ENCODE data around the gene GPR157. TPM values are rescaled to one million over a fixed set of nuclear protein-coding genes. Genes with fewer than 3 reads are reported as not detected.

GPR157 gene
- total and polyA plus RNA-seq, 4 donors = 3.7 to 29.3 (median 7.3) TPM

GRCh38 chr1:9165396-9165795 is 36.5 kb upstream of the GPR157 start:
- Histone ChIP-seq H3K4me3 (no peak overlapping the region), H3K36me3 (ENCODE audit: control insufficient read depth in 4 of 4, insufficient read depth in 4 of 4, low read length in 4 of 4) (peaks cover 0 to 5% (median 1%) of the 10 kb centered on the region in 4 donors), H3K9me3 (ENCODE audit: control insufficient read depth in 4 of 4, insufficient read depth in 3 of 4, low read length in 3 of 4) (no peaks in the 10 kb centered on the region), H3K27ac (ENCODE audit: low read depth in 1 of 2, low read length in 1 of 2) (no peak overlapping the region), H3K9ac (ENCODE audit: insufficient read depth in 1 of 2, low read length in 2 of 2) (no peak overlapping the region), H3K27me3 (ENCODE audit: control insufficient read depth in 3 of 3, insufficient read depth in 3 of 3, low read length in 2 of 3) (no peaks in the 10 kb centered on the region), H3K4me1 (ENCODE audit: control insufficient read depth in 5 of 5, insufficient read depth in 5 of 5, low read length in 5 of 5) (peaks cover 0 to 29% (median 4%) of the 10 kb centered on the region in 5 donors)
- DNase-seq = no peak
- no peak for TF ChIP-seq CTCF (IDR thresholded peaks at IDR 0.05; ENCODE audit: control extremely low read depth, extremely low read depth)
- 78 to 88% methylated on average over 7 of the region's 7 CpGs for WGBS, 2 donors
- no peak for ATAC-seq (ENCODE audit: insufficient read depth, low FRiP score)

- Histone ChIP-seq H3K4me1 (ENCODE audit: control insufficient read depth in 5 of 5, insufficient read depth in 5 of 5, low read length in 5 of 5) (peaks cover 0 to 29% (median 4%) of the 10 kb centered on the region in 5 donors), H3K9me3 (ENCODE audit: control insufficient read depth in 4 of 4, insufficient read depth in 3 of 4, low read length in 3 of 4) (no peaks in the 10 kb centered on the region), H3K4me3 (no peak overlapping the region), H3K36me3 (ENCODE audit: control insufficient read depth in 4 of 4, insufficient read depth in 4 of 4, low read length in 4 of 4) (peaks cover 0 to 7% (median 1%) of the 10 kb centered on the region in 4 donors), H3K9ac (ENCODE audit: insufficient read depth in 1 of 2, low read length in 2 of 2) (no peak overlapping the region), H3K27me3 (ENCODE audit: control insufficient read depth in 3 of 3, insufficient read depth in 3 of 3, low read length in 2 of 3) (no peaks in the 10 kb centered on the region), H3K27ac (ENCODE audit: low read depth in 1 of 2, low read length in 1 of 2) (peak overlapping the region in 1 of 2 donors; percentile 46)
- TF ChIP-seq CTCF (IDR thresholded peaks at IDR 0.05; ENCODE audit: control extremely low read depth, extremely low read depth) = no peak
- ATAC-seq (ENCODE audit: insufficient read depth, low FRiP score) (no peak), DNase-seq (no peak)
- WGBS, 2 donors = 68 to 82% methylated on average over 7 of the region's 7 CpGs
Observed at GRCh38 chr1:9164919-9165318, 36.0 kb upstream of the GPR157 start.

- ATAC-seq (ENCODE audit: insufficient read depth, low FRiP score) = no peak
- H3K27ac ChIP-seq (ENCODE audit: low read depth in 1 of 2, low read length in 1 of 2) = peak overlapping the region in 1 of 2 donors; percentile 67
- 58 to 66% methylated on average over 4 of the region's 4 CpGs for WGBS, 2 donors
- H3K36me3 ChIP-seq (ENCODE audit: control insufficient read depth in 4 of 4, insufficient read depth in 4 of 4, low read length in 4 of 4) = peaks cover 0 to 7% (median 1%) of the 10 kb centered on the region in 4 donors
- H3K9me3 ChIP-seq (ENCODE audit: control insufficient read depth in 4 of 4, insufficient read depth in 3 of 4, low read length in 3 of 4) = no peaks in the 10 kb centered on the region
- H3K4me3 ChIP-seq = no peak overlapping the region
- H3K27me3 ChIP-seq (ENCODE audit: control insufficient read depth in 3 of 3, insufficient read depth in 3 of 3, low read length in 2 of 3) = no peaks in the 10 kb centered on the region
- no peak for DNase-seq
- no peak for TF ChIP-seq CTCF (IDR thresholded peaks at IDR 0.05; ENCODE audit: control extremely low read depth, extremely low read depth)
- no peak overlapping the region for H3K9ac ChIP-seq (ENCODE audit: insufficient read depth in 1 of 2, low read length in 2 of 2)
- peaks cover 0 to 29% (median 4%) of the 10 kb centered on the region in 5 donors for H3K4me1 ChIP-seq (ENCODE audit: control insufficient read depth in 5 of 5, insufficient read depth in 5 of 5, low read length in 5 of 5)
Observed at GRCh38 chr1:9164532-9164900, 35.6 kb upstream of the GPR157 start.

GRCh38 chr1:9161963-9162362 is 33.1 kb upstream of the GPR157 start:
- Histone ChIP-seq H3K36me3 (ENCODE audit: control insufficient read depth in 4 of 4, insufficient read depth in 4 of 4, low read length in 4 of 4) (peaks cover 0 to 6% (median 0%) of the 10 kb centered on the region in 4 donors), H3K4me3 (no peak overlapping the region), H3K9me3 (ENCODE audit: control insufficient read depth in 4 of 4, insufficient read depth in 3 of 4, low read length in 3 of 4) (no peaks in the 10 kb centered on the region), H3K4me1 (ENCODE audit: control insufficient read depth in 5 of 5, insufficient read depth in 5 of 5, low read length in 5 of 5) (peaks cover 0 to 29% (median 4%) of the 10 kb centered on the region in 5 donors), H3K9ac (ENCODE audit: insufficient read depth in 1 of 2, low read length in 2 of 2) (no peak overlapping the region), H3K27me3 (ENCODE audit: control insufficient read depth in 3 of 3, insufficient read depth in 3 of 3, low read length in 2 of 3) (no peaks in the 10 kb centered on the region), H3K27ac (ENCODE audit: low read depth in 1 of 2, low read length in 1 of 2) (peak overlapping the region in 1 of 2 donors; percentile 91)
- 64 to 87% methylated on average over 7 of the region's 9 CpGs for WGBS, 2 donors
- no peak for ATAC-seq (ENCODE audit: insufficient read depth, low FRiP score)
- DNase-seq = no peak
- TF ChIP-seq CTCF (IDR thresholded peaks at IDR 0.05; ENCODE audit: control extremely low read depth, extremely low read depth) = no peak
